GM21526 (cell line): ENCODE measurements around the gene ERVFRD-1.

ENCODE experiments used
- ATAC-seq: cut with Tn5 transposase; IDR thresholded peaks from one replicate; pipeline ENCODE4 v1.9.1; 2021; ENCODE audit warnings: moderate library complexity; ENCODE audit not compliant: unreplicated experiment, low FRiP score

ERVFRD-1 gene

GRCh38 chr6:11055127-11055627, 56.3 kb downstream of the ERVFRD-1 start:
- no peak for ATAC-seq

- ATAC-seq = no peak
These were observed 56.8 kb downstream of the ERVFRD-1 start for GRCh38 chr6:11054722-11055121.

- no peak for ATAC-seq
These were observed 58.2 kb downstream of the ERVFRD-1 start for GRCh38 chr6:11053307-11053706.
